Activated CD8-positive, alpha-beta memory T cell treated with anti-CD3 and anti-CD28 coated beads for 36 hours (primary cell): ENCODE data around the gene TAS2R13. TPM values are rescaled to one million over a fixed set of nuclear protein-coding genes. Genes with fewer than 3 reads are reported as not detected.

Source experiments
- CTCF ChIA-PET: fragments of 350-600 bp; sonication (Branson Sonifier 250); formaldehyde crosslinking; loops from one replicate; lab custom pipeline; 2021; ENCODE audit warnings: antibody characterized with exemption; lab: Charles Lee
- POLR2A ChIA-PET: fragments of 350-600 bp; sonication (Branson Sonifier 250); formaldehyde crosslinking; loops from one replicate; lab custom pipeline; 2021; ENCODE audit warnings: antibody characterized with exemption; lab: Charles Lee
- total RNA-seq, 2 experiments: library from RNA; stranded (reverse); gene quantifications; one replicate each; pipeline ENCODE4 v1.2.3, GENCODE V29; 2021

TAS2R13 gene
- total RNA-seq: under 1 TPM; 0.10 to 0.21 TPM

GRCh38 chr12:10909462-10909861, at the start of gene TAS2R13:
TAS2R13 (minus strand) TSS chr12:10909562; CDS start chr12:10909298, 264 bp downstream.
- POLR2A ChIA-PET: no interaction called here
- CTCF ChIA-PET: no interaction called here

- POLR2A ChIA-PET: no interaction called here
Measured at GRCh38 chr12:10957741-10958140, 48.4 kb upstream of the TAS2R13 start.

GRCh38 chr12:10956085-10956484, 46.7 kb upstream of the TAS2R13 start:
- ChIA-PET CTCF (no interaction called here), POLR2A (no interaction called here)

More at GRCh38 chr12:10957741-10958140, 48.4 kb upstream of the TAS2R13 start:
- CTCF ChIA-PET: no interaction called here

- POLR2A ChIA-PET: no interaction called here
- CTCF ChIA-PET: no interaction called here
Measured at GRCh38 chr12:10952645-10953044, 43.3 kb upstream of the TAS2R13 start.

GRCh38 chr12:10943167-10943566, 33.8 kb upstream of the TAS2R13 start:
- ChIA-PET CTCF (no interaction called here), POLR2A (no interaction called here)

- ChIA-PET CTCF (no interaction called here), POLR2A (no interaction called here)
Measured at GRCh38 chr12:10941916-10942607, 32.7 kb upstream of the TAS2R13 start.

GRCh38 chr12:10941369-10941768, 32.0 kb upstream of the TAS2R13 start:
- ChIA-PET CTCF (no interaction called here), POLR2A (no interaction called here)

GRCh38 chr12:10940389-10940788, 31.0 kb upstream of the TAS2R13 start:
- POLR2A ChIA-PET: no interaction called here
- CTCF ChIA-PET: no interaction called here

GRCh38 chr12:10939163-10939562, 29.8 kb upstream of the TAS2R13 start, which contains the start of gene TAS2R14:
TAS2R14 (minus strand) TSS chr12:10939263; CDS start chr12:10939207, 56 bp downstream.
- ChIA-PET POLR2A (no interaction called here), CTCF (no interaction called here)

GRCh38 chr12:10936506-10936905, 27.1 kb upstream of the TAS2R13 start:
- POLR2A ChIA-PET: no interaction called here
- CTCF ChIA-PET: no interaction called here

GRCh38 chr12:10928746-10929286, 19.5 kb upstream of the TAS2R13 start, which contains the start of gene PRH2:
PRH2 (plus strand) TSS chr12:10929236; CDS start chr12:10929274, 38 bp downstream.
- ChIA-PET CTCF (no interaction called here), POLR2A (no interaction called here)

- CTCF ChIA-PET: no interaction called here
Measured at GRCh38 chr12:10926269-10926668, 16.9 kb upstream of the TAS2R13 start.

GRCh38 chr12:10919809-10920208, 10.4 kb upstream of the TAS2R13 start:
- ChIA-PET POLR2A (no interaction called here), CTCF (no interaction called here)

More at GRCh38 chr12:10926269-10926668, 16.9 kb upstream of the TAS2R13 start:
- POLR2A ChIA-PET: no interaction called here

GRCh38 chr12:10910380-10910779, 1.0 kb upstream of the TAS2R13 start:
- ChIA-PET CTCF (no interaction called here), POLR2A (no interaction called here)

GRCh38 chr12:10904686-10905085, 4.7 kb downstream of the TAS2R13 start:
- POLR2A ChIA-PET: no interaction called here

GRCh38 chr12:10901427-10901826, 7.9 kb downstream of the TAS2R13 start:
- CTCF ChIA-PET: no interaction called here

More at GRCh38 chr12:10904686-10905085, 4.7 kb downstream of the TAS2R13 start:
- CTCF ChIA-PET: no interaction called here

GRCh38 chr12:10900972-10901371, 8.4 kb downstream of the TAS2R13 start:
- ChIA-PET CTCF (no interaction called here), POLR2A (no interaction called here)

More at GRCh38 chr12:10901427-10901826, 7.9 kb downstream of the TAS2R13 start:
- POLR2A ChIA-PET: no interaction called here

GRCh38 chr12:10900530-10900929, 8.8 kb downstream of the TAS2R13 start:
- CTCF ChIA-PET: no interaction called here
- POLR2A ChIA-PET: no interaction called here

GRCh38 chr12:10896854-10897253, 12.5 kb downstream of the TAS2R13 start:
- CTCF ChIA-PET: no interaction called here
- POLR2A ChIA-PET: no interaction called here

GRCh38 chr12:10891937-10892336, 17.4 kb downstream of the TAS2R13 start:
- POLR2A ChIA-PET: no interaction called here
- CTCF ChIA-PET: no interaction called here

- POLR2A ChIA-PET: no interaction called here
- CTCF ChIA-PET: no interaction called here
Measured at GRCh38 chr12:10889226-10889625, 20.1 kb downstream of the TAS2R13 start.
